ENCODE data around the gene TSEN34. TPM values are rescaled to one million over a fixed set of nuclear protein-coding genes. Genes with fewer than 3 reads are reported as not detected.
"Not testable (repeated sequence)": the region's sequence is repeated elsewhere in the genome, so short reads cannot be mapped to it uniquely, and the experiment has no call there.

The TSEN34 gene
- total and polyA plus RNA-seq, 8 donors, result 25.5 to 147 (median 40.2) TPM

GRCh38 chr19:54180691-54181091 lies 10.4 kb upstream of the TSEN34 start:
- H3K27ac ChIP-seq, result no peak overlapping the region
- no peaks in the 10 kb centered on the region for H3K9me3 ChIP-seq
- no peaks in the 10 kb centered on the region for H3K27me3 ChIP-seq
- no peak overlapping the region for H3K4me3 ChIP-seq
- WGBS, 5 donors, result 90 to 95% (median 94%) methylated on average over 32 to 37 of the region's 37 CpGs
- peaks cover 9 to 64% (median 53%) of the 10 kb centered on the region in 4 donors for H3K36me3 ChIP-seq
- DNase-seq, result no peak
- TF ChIP-seq POLR2A (IDR thresholded peaks at IDR 0.05) (no peak), CTCF (IDR thresholded peaks at IDR 0.05) (no peak), POLR2AphosphoS5 (IDR thresholded peaks at IDR 0.05) (no peak), EP300 (IDR thresholded peaks at IDR 0.05) (no peak)
- H3K4me1 ChIP-seq, result peaks cover 0 to 14% (median 6%) of the 10 kb centered on the region in 4 donors
- intact Hi-C loops (cut with DNase I; ENCODE audit: low total_unique reads), result no loop called here

- H3K27me3 ChIP-seq; H3K27ac ChIP-seq; intact Hi-C loops (cut with DNase I; ENCODE audit: low total_unique reads); H3K4me3 ChIP-seq; DNase-seq; H3K9me3 ChIP-seq: not testable (repeated sequence)
- Histone ChIP-seq H3K4me1 (peaks cover 2 to 17% (median 10%) of the 10 kb centered on the region in 4 donors), H3K36me3 (peaks cover 12 to 60% (median 51%) of the 10 kb centered on the region in 4 donors)
- WGBS, 5 donors, result 84 to 94% (median 90%) methylated on average over 3 of the region's 3 CpGs
These were observed 9.2 kb upstream of the TSEN34 start for GRCh38 chr19:54181894-54182293.

- intact Hi-C loops (cut with DNase I; ENCODE audit: low total_unique reads), result no loop called here
- 88 to 92% (median 89%) methylated on average over 6 to 11 of the region's 11 CpGs for WGBS, 5 donors
- no peak for DNase-seq
These were observed 7.7 kb upstream of the TSEN34 start for GRCh38 chr19:54183431-54183830.

GRCh38 chr19:54186351-54186750 lies 4.8 kb upstream of the TSEN34 start:
- H3K9me3 ChIP-seq, result no peaks in the 10 kb centered on the region
- no peak overlapping the region for H3K4me3 ChIP-seq
- peak overlapping the region in 4 of 5 donors; percentile 26 to 97 (median 56) for H3K27ac ChIP-seq
- TF ChIP-seq POLR2A (IDR thresholded peaks at IDR 0.05), result no peak
- peaks cover 14 to 28% (median 21%) of the 10 kb centered on the region in 4 donors for H3K36me3 ChIP-seq
- 82 to 96% (median 86%) methylated on average over 7 to 8 of the region's 8 CpGs for whole genome bisulfite sequencing, 5 donors
- intact Hi-C loops (cut with DNase I; ENCODE audit: low total_unique reads), result no loop called here
- H3K4me1 ChIP-seq, result peaks cover 18 to 28% (median 24%) of the 10 kb centered on the region in 4 donors
- no peaks in the 10 kb centered on the region for H3K27me3 ChIP-seq
- DNase-seq, result no peak

More at GRCh38 chr19:54183431-54183830, 7.7 kb upstream of the TSEN34 start:
- Histone ChIP-seq H3K36me3 (peaks cover 16 to 57% (median 47%) of the 10 kb centered on the region in 4 donors), H3K27ac (no peak overlapping the region), H3K4me1 (peaks cover 14 to 32% (median 23%) of the 10 kb centered on the region in 4 donors), H3K27me3 (no peaks in the 10 kb centered on the region), H3K4me3 (no peak overlapping the region), H3K9me3 (no peaks in the 10 kb centered on the region)
- TF ChIP-seq CTCF (IDR thresholded peaks at IDR 0.05) (no peak), POLR2A (IDR thresholded peaks at IDR 0.05) (no peak), EP300 (IDR thresholded peaks at IDR 0.05) (no peak), POLR2AphosphoS5 (IDR thresholded peaks at IDR 0.05) (no peak)

GRCh38 chr19:54186934-54187381 lies 4.2 kb upstream of the TSEN34 start:
- Histone ChIP-seq H3K27me3 (no peaks in the 10 kb centered on the region), H3K9me3 (no peaks in the 10 kb centered on the region), H3K4me3 (no peak overlapping the region), H3K36me3 (peaks cover 14 to 27% (median 21%) of the 10 kb centered on the region in 4 donors), H3K27ac (peak overlapping the region; percentile 26 to 99 (median 97)), H3K4me1 (peaks cover 22 to 34% (median 30%) of the 10 kb centered on the region in 4 donors)
- 40 to 73% (median 59%) methylated on average over 10 to 11 of the region's 11 CpGs for whole genome bisulfite sequencing, 5 donors
- TF ChIP-seq POLR2AphosphoS5 (IDR thresholded peaks at IDR 0.05) (peak in 1 of 3 donors; percentile 18), POLR2A (IDR thresholded peaks at IDR 0.05) (no peak), EP300 (IDR thresholded peaks at IDR 0.05) (no peak), CTCF (IDR thresholded peaks at IDR 0.05) (no peak)
- DNase-seq, result peak; percentile 59 to 91
- intact Hi-C loops (cut with DNase I; ENCODE audit: low total_unique reads), result no loop called here

All from stomach (tissue), 9 donors.